ENCODE results near the gene CAPN10. TPM values are rescaled to one million over a fixed set of nuclear protein-coding genes. Genes with fewer than 3 reads are reported as not detected.

CAPN10 gene
- polyA plus RNA-seq, 3 donors: 7.3 to 57.0 (median 7.4) TPM

DNA sequence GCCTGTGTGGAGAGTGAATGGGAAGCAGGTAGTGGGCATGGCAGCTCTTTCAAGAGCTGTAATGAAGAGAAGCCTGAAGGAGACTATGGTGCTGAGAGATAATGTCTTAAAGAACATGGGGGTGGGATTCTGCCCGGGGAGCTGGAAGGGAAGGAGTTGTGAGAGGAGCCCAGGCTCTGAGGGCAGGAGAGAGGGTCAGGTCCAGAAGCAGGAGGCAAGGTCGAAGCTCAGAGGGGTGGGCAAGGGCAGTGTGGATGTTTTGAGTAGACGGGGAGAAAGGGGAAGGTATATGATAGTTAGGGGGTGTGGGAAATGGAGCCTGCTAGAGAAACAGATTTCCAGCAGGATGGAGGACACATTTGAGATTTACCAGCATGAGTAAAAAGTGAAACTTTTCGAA, 2.1 kb downstream of the CAPN10 start:
- Histone ChIP-seq H3K9me3 (replicated peaks in 1 of 2; ENCODE audit: control insufficient read depth in 1 of 2, insufficient read depth in 1 of 2, low read length in 2 of 2) (no peaks in the 10 kb centered on the region), H3K36me3 (replicated peaks in 1 of 2; ENCODE audit: control insufficient read depth in 1 of 2, insufficient read depth in 2 of 2, low read length in 2 of 2) (peaks cover 31 to 48% of the 10 kb centered on the region in 2 donors), H3K4me2 (replicated peaks; ENCODE audit: extremely low read depth, low read length, poor library complexity, severe bottlenecking) (no peak overlapping the region), H3K27me3 (ENCODE audit: control insufficient read depth in 2 of 2, insufficient read depth in 2 of 2, low read length in 2 of 2) (no peaks in the 10 kb centered on the region), H3K79me2 (ENCODE audit: insufficient read depth, low read length) (peaks cover 80% of the 10 kb centered on the region), H4K20me1 (ENCODE audit: insufficient read depth, low read length) (peaks cover 53% of the 10 kb centered on the region), H3K4me3 (replicated peaks in 1 of 3; ENCODE audit: low read depth in 2 of 3, low read length in 3 of 3) (no peak overlapping the region), H3K9ac (ENCODE audit: insufficient read depth, low read length, poor library complexity, severe bottlenecking) (no peak overlapping the region), H2AFZ (ENCODE audit: insufficient read depth, low read depth, low read length, poor library complexity, severe bottlenecking) (no peak overlapping the region), H3K27ac (ENCODE audit: low read depth in 1 of 2, low read length in 2 of 2) (no peak overlapping the region), H3K4me1 (ENCODE audit: control insufficient read depth in 1 of 2, insufficient read depth in 2 of 2, low read length in 2 of 2) (peaks cover 35 to 44% of the 10 kb centered on the region in 2 donors)
- TF ChIP-seq CTCF (IDR thresholded peaks at IDR 0.05): no peak
- Mint-ChIP-seq H3K4me1 (peaks cover 42% of the 10 kb centered on the region), H3K27ac (peak overlapping the region in 2 of 7 donors; percentile 0 to 17), H3K9me3 (peaks cover 0 to 3% (median 0%) of the 10 kb centered on the region in 7 donors), H3K27me3 (ENCODE audit: low read depth in 3 of 3) (peaks cover 0 to 3% (median 2%) of the 10 kb centered on the region in 3 donors), H3K36me3 (peaks cover 41 to 51% of the 10 kb centered on the region in 2 donors), H3K4me3 (no peak overlapping the region)
- intact Hi-C loops (cut with micrococcal nuclease): loop anchor here (5.0 to 10.0 kb wide), 3 partner anchors 34 to 564 kb away; partner anchors contain the start of gene NDUFA10 (in 1 of the 2)
- DNase-seq: no peak
- 92% methylated on average over 4 of the region's 4 CpGs for WGBS (ENCODE audit: insufficient coverage)

- TF ChIP-seq CTCF (IDR thresholded peaks at IDR 0.05): no peak
- H3K4me1 Mint-ChIP-seq: peaks cover 38% of the 10 kb centered on the region
- H3K27ac ChIP-seq (ENCODE audit: low read depth in 1 of 2, low read length in 2 of 2): no peak overlapping the region
- no peak overlapping the region for H3K4me3 ChIP-seq (replicated peaks in 1 of 3; ENCODE audit: low read depth in 2 of 3, low read length in 3 of 3)
- WGBS (ENCODE audit: insufficient coverage): 96% methylated on average over 12 of the region's 14 CpGs
- peaks cover 0 to 1% (median 0%) of the 10 kb centered on the region in 7 donors for H3K9me3 Mint-ChIP-seq
- peaks cover 0 to 2% (median under 1%) of the 10 kb centered on the region in 3 donors for H3K27me3 Mint-ChIP-seq (ENCODE audit: low read depth in 3 of 3)
- no peaks in the 10 kb centered on the region for H3K27me3 ChIP-seq (ENCODE audit: control insufficient read depth in 2 of 2, insufficient read depth in 2 of 2, low read length in 2 of 2)
- H3K4me3 Mint-ChIP-seq: no peak overlapping the region
- peaks cover 80% of the 10 kb centered on the region for H3K79me2 ChIP-seq (ENCODE audit: insufficient read depth, low read length)
- no peak for DNase-seq
- H4K20me1 ChIP-seq (ENCODE audit: insufficient read depth, low read length): peaks cover 59% of the 10 kb centered on the region
- peaks cover 32 to 37% of the 10 kb centered on the region in 2 donors for H3K4me1 ChIP-seq (ENCODE audit: control insufficient read depth in 1 of 2, insufficient read depth in 2 of 2, low read length in 2 of 2)
- H2AFZ ChIP-seq (ENCODE audit: insufficient read depth, low read depth, low read length, poor library complexity, severe bottlenecking): no peak overlapping the region
- intact Hi-C loops (cut with micrococcal nuclease): loop anchor here (5.0 to 10.0 kb wide), 3 partner anchors 33 to 565 kb away; partner anchors contain the start of gene NDUFA10 (in 1 of the 2)
- no peak overlapping the region for H3K4me2 ChIP-seq (replicated peaks; ENCODE audit: extremely low read depth, low read length, poor library complexity, severe bottlenecking)
- H3K36me3 Mint-ChIP-seq: peaks cover 40 to 55% of the 10 kb centered on the region in 2 donors
- H3K9me3 ChIP-seq (replicated peaks in 1 of 2; ENCODE audit: control insufficient read depth in 1 of 2, insufficient read depth in 1 of 2, low read length in 2 of 2): no peaks in the 10 kb centered on the region
- H3K27ac Mint-ChIP-seq: peak overlapping the region in 1 of 7 donors; percentile 10
- peaks cover 37 to 55% of the 10 kb centered on the region in 2 donors for H3K36me3 ChIP-seq (replicated peaks in 1 of 2; ENCODE audit: control insufficient read depth in 1 of 2, insufficient read depth in 2 of 2, low read length in 2 of 2)
- no peak overlapping the region for H3K9ac ChIP-seq (ENCODE audit: insufficient read depth, low read length, poor library complexity, severe bottlenecking)
These were observed 2.8 kb downstream of the CAPN10 start for GRCh38 chr2:240589375-240589774.
